Activated T-cell treated with anti-CD3 and anti-CD28 coated beads for 1 hour (primary cell): Measurements from ENCODE around the gene BLTP2.

Experiments used
- DNase-seq: peaks from one replicate; pipeline ENCODE4 v3.0.0-alpha.2; 2020; ENCODE audit warnings: low read depth

The BLTP2 gene

DNA sequence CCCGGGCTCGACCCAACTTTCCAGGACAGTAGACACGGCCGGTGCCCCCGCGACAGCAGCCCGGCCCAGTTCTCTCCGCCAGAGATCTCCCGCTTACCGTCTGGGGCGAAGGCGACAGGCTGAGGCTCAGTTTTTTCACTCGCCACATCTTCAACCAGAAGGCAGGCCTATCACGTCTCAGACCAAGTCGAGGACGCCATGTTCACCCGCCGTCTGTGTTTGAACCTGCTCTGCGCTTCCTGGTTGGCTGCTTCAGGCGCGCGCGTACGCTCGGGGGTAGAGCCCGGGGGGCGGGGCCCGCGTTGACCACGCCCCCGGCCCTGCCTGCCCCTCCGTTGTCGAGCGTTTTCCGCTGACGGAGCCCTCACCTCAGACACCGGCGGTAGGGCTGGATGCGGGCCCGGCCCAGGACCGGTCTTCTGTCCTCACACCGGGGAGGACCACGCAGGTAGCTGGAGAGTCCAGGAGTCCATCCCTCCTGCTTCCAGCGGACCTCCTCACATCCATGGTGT, 46.1 kb downstream of the BLTP2 start, which contains the start of gene SPAG5:
SPAG5 (minus strand) TSS at position 227 of the 512 bp plus-strand sequence; CDS start at position 148, 79 bp downstream.
- DNase-seq = peak; percentile 92

GRCh38 chr17:28598389-28598788, 46.6 kb downstream of the BLTP2 start:
- DNase-seq = no peak

- no peak for DNase-seq
Measured at GRCh38 chr17:28597606-28598383, 47.2 kb downstream of the BLTP2 start.
